Trophoblast cell (in vitro differentiated cells and primary cell): ENCODE results near the gene SRSF5.

Experiments
- DNase-seq, 2 donors: peaks; one replicate each; pipeline ENCODE4 v3.0.0-alpha.2; 2016
- H2AFZ ChIP-seq: 2 replicates; pipeline ENCODE4 v1.6.1; 2013; ENCODE audit warnings: low read length, moderate library complexity, mild to moderate bottlenecking; ENCODE audit not compliant: insufficient read depth, poor library complexity
- H2AK5ac ChIP-seq: 2 replicates; pipeline ENCODE4 v1.6.1; 2013; ENCODE audit warnings: mild to moderate bottlenecking, low read length
- H2BK120ac ChIP-seq: 2 replicates; pipeline ENCODE4 v1.6.1; 2013; ENCODE audit warnings: low read length, mild to moderate bottlenecking, moderate library complexity; ENCODE audit not compliant: insufficient read depth, poor library complexity
- H2BK12ac ChIP-seq: 2 replicates; pipeline ENCODE4 v1.6.1; 2013; ENCODE audit warnings: mild to moderate bottlenecking, low read length, moderate library complexity
- H2BK5ac ChIP-seq: 2 replicates; pipeline ENCODE4 v1.6.1; 2013; ENCODE audit warnings: low read length, low read depth, moderate library complexity, mild to moderate bottlenecking; ENCODE audit not compliant: poor library complexity
- H3K14ac ChIP-seq: 2 replicates; pipeline ENCODE4 v1.6.1; 2013; ENCODE audit warnings: mild to moderate bottlenecking, low read length
- H3K18ac ChIP-seq: 2 replicates; pipeline ENCODE4 v1.6.1; 2013; ENCODE audit warnings: mild to moderate bottlenecking, low read length
- H3K23ac ChIP-seq: 2 replicates; pipeline ENCODE4 v1.6.1; 2013; ENCODE audit warnings: low read length
- H3K27ac ChIP-seq: 2 replicates; pipeline ENCODE4 v1.5.1; 2013; ENCODE audit warnings: low read depth, mild to moderate bottlenecking, inconsistent platforms, low read length, moderate library complexity
- H3K27me3 ChIP-seq: 2 replicates; pipeline ENCODE4 v1.6.1; 2013; ENCODE audit warnings: inconsistent platforms, mild to moderate bottlenecking, low read length, moderate library complexity; ENCODE audit not compliant: insufficient read depth
- H3K36me3 ChIP-seq, 2 experiments: 1 replicate in 1 of 2; 2 replicates in 1 of 2; pipeline ENCODE4 v1.6.1; 2013; ENCODE audit warnings: low read length in 2 of 2, mild to moderate bottlenecking in 2 of 2, moderate library complexity in 1 of 2; ENCODE audit not compliant: insufficient read depth in 2 of 2, control insufficient read depth in 1 of 2
- H3K4ac ChIP-seq: 2 replicates; pipeline ENCODE4 v1.6.1; 2013; ENCODE audit warnings: low read depth, mild to moderate bottlenecking, low read length, moderate library complexity
- H3K4me1 ChIP-seq, 2 experiments: 1 replicate in 1 of 2; 2 replicates in 1 of 2; pipeline ENCODE4 v1.6.1; 2013; ENCODE audit warnings: low read length in 2 of 2, mild to moderate bottlenecking in 2 of 2, moderate library complexity in 1 of 2; ENCODE audit not compliant: insufficient read depth in 2 of 2, control insufficient read depth in 1 of 2
- H3K4me2 ChIP-seq: 2 replicates; pipeline ENCODE4 v1.6.1; 2013; ENCODE audit warnings: inconsistent platforms, mild to moderate bottlenecking, low read length, moderate library complexity
- H3K4me3 ChIP-seq: 2 replicates; pipeline ENCODE4 v1.5.1; 2013; ENCODE audit warnings: mild to moderate bottlenecking, low read depth, low read length, inconsistent platforms
- H3K79me1 ChIP-seq: one replicate; pipeline ENCODE4 v1.6.1; 2013; ENCODE audit warnings: low read length
- H3K79me2 ChIP-seq: 2 replicates; pipeline ENCODE4 v1.6.1; 2013; ENCODE audit warnings: low read length, mild to moderate bottlenecking; ENCODE audit not compliant: control insufficient read depth, insufficient read depth, poor library complexity
- H3K9ac ChIP-seq: 2 replicates; pipeline ENCODE4 v1.6.1; 2013; ENCODE audit warnings: mild to moderate bottlenecking, low read length
- H3K9me3 ChIP-seq: 2 replicates; pipeline ENCODE4 v1.6.1; 2013; ENCODE audit warnings: low read depth, mild to moderate bottlenecking, control low read depth, inconsistent platforms, low read length; ENCODE audit not compliant: insufficient read depth
- H4K12ac ChIP-seq: 2 replicates; pipeline ENCODE4 v1.6.1; 2013; ENCODE audit warnings: low read depth, mild to moderate bottlenecking, low read length, moderate library complexity
- H4K8ac ChIP-seq: 2 replicates; pipeline ENCODE4 v1.6.1; 2013; ENCODE audit warnings: low read depth, mild to moderate bottlenecking, low read length, moderate library complexity
- H4K91ac ChIP-seq: one replicate; pipeline ENCODE4 v1.6.1; 2013; ENCODE audit warnings: low read depth, mild to moderate bottlenecking, low read length, moderate library complexity
- WGBS: extraction: QIAGEN DNeasy Blood & Tissue Kit; methylation state at CpG from one replicate; pipeline ENCODE4 v1.1.7; 2013; ENCODE audit warnings: missing lambda C conversion rate; ENCODE audit not compliant: insufficient read length, insufficient coverage; ENCODE audit errors: extremely low coverage; 5-methylcytosine and 5-hydroxymethylcytosine counted together

The SRSF5 gene

GRCh38 chr14:69769623-69770022 lies 2.7 kb downstream of the SRSF5 start:
- Histone ChIP-seq H4K91ac (no peak overlapping the region), H2AFZ (no peak overlapping the region), H3K4me1 (peaks cover 0 to 10% of the 10 kb centered on the region in 2 experiments), H3K23ac (no peak overlapping the region), H3K36me3 (peaks cover 24 to 46% of the 10 kb centered on the region in 2 experiments), H3K79me2 (peaks cover 9% of the 10 kb centered on the region), H3K27ac (no peak overlapping the region), H2BK120ac (no peak overlapping the region), H2AK5ac (no peak overlapping the region), H3K9ac (no peak overlapping the region), H3K4me3 (no peak overlapping the region), H3K4me2 (no peak overlapping the region), H4K12ac (no peak overlapping the region), H3K4ac (peak overlapping the region; percentile 13), H4K8ac (no peak overlapping the region), H3K27me3 (no peaks in the 10 kb centered on the region), H3K9me3 (no peaks in the 10 kb centered on the region), H3K79me1 (peaks cover 12% of the 10 kb centered on the region), H2BK12ac (no peak overlapping the region), H2BK5ac (no peak overlapping the region), H3K18ac (no peak overlapping the region), H3K14ac (no peak overlapping the region)
- WGBS: no CpG with 5 or more reads among the region's 22 CpGs
- DNase-seq: peak in 1 of 2 donors; percentile 35

DNA sequence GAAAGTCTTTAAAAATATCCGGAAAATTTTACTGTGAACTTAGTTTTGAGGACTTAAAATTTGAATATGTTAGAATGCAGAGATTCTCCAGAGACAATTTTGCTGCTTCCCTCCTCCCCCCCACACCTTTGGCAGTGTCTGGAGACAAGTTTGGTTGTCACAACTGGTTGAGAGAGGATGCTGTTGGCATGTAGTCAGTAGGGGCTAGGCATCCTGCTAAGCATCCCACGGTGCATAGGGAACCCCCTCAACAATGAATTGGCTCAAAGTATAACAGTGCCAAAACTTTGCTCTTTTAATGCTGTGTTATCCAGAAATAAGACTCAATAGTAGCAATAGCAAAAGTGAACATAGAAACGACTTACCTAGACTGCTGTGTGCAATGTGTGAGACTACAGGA lies 3.6 kb downstream of the SRSF5 start:
- Histone ChIP-seq H2AK5ac (no peak overlapping the region), H4K12ac (peak overlapping the region; percentile 56), H3K79me2 (peaks cover 9% of the 10 kb centered on the region), H3K79me1 (peaks cover 12% of the 10 kb centered on the region), H3K4me2 (peak overlapping the region; percentile 49), H2BK120ac (no peak overlapping the region), H3K27me3 (no peaks in the 10 kb centered on the region), H2BK5ac (no peak overlapping the region), H3K9ac (no peak overlapping the region), H4K8ac (no peak overlapping the region), H2AFZ (no peak overlapping the region), H3K4me3 (peak overlapping the region; percentile 53), H3K9me3 (no peaks in the 10 kb centered on the region), H3K27ac (no peak overlapping the region), H3K23ac (no peak overlapping the region), H3K4ac (no peak overlapping the region), H3K18ac (no peak overlapping the region), H2BK12ac (no peak overlapping the region), H3K36me3 (peaks cover 24 to 48% of the 10 kb centered on the region in 2 experiments), H3K4me1 (peaks cover 0 to 10% of the 10 kb centered on the region in 2 experiments), H3K14ac (no peak overlapping the region), H4K91ac (no peak overlapping the region)
- WGBS: no CpG with 5 or more reads among the region's 3 CpGs
- DNase-seq: no peak

DNA sequence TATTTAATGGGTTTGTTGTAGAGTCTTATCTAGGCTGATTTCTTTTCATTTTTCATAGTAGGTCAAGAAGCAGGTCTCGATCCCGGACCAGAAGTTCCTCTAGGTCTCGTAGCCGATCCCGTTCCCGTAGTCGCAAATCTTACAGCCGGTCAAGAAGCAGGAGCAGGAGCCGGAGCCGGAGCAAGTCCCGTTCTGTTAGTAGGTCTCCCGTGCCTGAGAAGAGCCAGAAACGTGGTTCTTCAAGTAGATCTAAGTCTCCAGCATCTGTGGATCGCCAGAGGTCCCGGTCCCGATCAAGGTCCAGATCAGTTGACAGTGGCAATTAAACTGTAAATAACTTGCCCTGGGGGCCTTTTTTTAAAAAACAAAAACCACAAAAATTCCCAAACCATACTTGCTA lies 4.2 kb downstream of the SRSF5 start:
- H4K91ac ChIP-seq: no peak overlapping the region
- no peak overlapping the region for H2AK5ac ChIP-seq
- no peak overlapping the region for H2BK5ac ChIP-seq
- no peak overlapping the region for H3K9ac ChIP-seq
- no peak overlapping the region for H4K8ac ChIP-seq
- no peak overlapping the region for H3K14ac ChIP-seq
- peak in 1 of 2 donors; percentile 47 for DNase-seq
- no peak overlapping the region for H4K12ac ChIP-seq
- peaks cover 0 to 10% of the 10 kb centered on the region in 2 experiments for H3K4me1 ChIP-seq
- H3K23ac ChIP-seq: no peak overlapping the region
- no peak overlapping the region for H3K4me2 ChIP-seq
- no peaks in the 10 kb centered on the region for H3K9me3 ChIP-seq
- no peak overlapping the region for H2AFZ ChIP-seq
- peaks cover 9% of the 10 kb centered on the region for H3K79me2 ChIP-seq
- peaks cover 12% of the 10 kb centered on the region for H3K79me1 ChIP-seq
- no peak overlapping the region for H3K4me3 ChIP-seq
- H3K27ac ChIP-seq: no peak overlapping the region
- H3K4ac ChIP-seq: no peak overlapping the region
- no peak overlapping the region for H3K18ac ChIP-seq
- H2BK120ac ChIP-seq: no peak overlapping the region
- peaks cover 26 to 52% of the 10 kb centered on the region in 2 experiments for H3K36me3 ChIP-seq
- no CpG with 5 or more reads among the region's 16 CpGs for WGBS
- no peaks in the 10 kb centered on the region for H3K27me3 ChIP-seq
- H2BK12ac ChIP-seq: no peak overlapping the region

- no peak overlapping the region for H2AK5ac ChIP-seq
- no peak overlapping the region for H2BK120ac ChIP-seq
- peaks cover 5% of the 10 kb centered on the region for H3K79me2 ChIP-seq
- H3K36me3 ChIP-seq: peaks cover 27 to 52% of the 10 kb centered on the region in 2 experiments
- H3K4me1 ChIP-seq: peaks cover 0 to 8% of the 10 kb centered on the region in 2 experiments
- H3K18ac ChIP-seq: no peak overlapping the region
- no peak overlapping the region for H3K23ac ChIP-seq
- H4K12ac ChIP-seq: no peak overlapping the region
- H3K79me1 ChIP-seq: peaks cover 3% of the 10 kb centered on the region
- H3K14ac ChIP-seq: no peak overlapping the region
- H3K27me3 ChIP-seq: no peaks in the 10 kb centered on the region
- H2BK12ac ChIP-seq: no peak overlapping the region
- no peaks in the 10 kb centered on the region for H3K9me3 ChIP-seq
- peak in 1 of 2 donors; percentile 29 for DNase-seq
- H4K8ac ChIP-seq: no peak overlapping the region
- no CpG with 5 or more reads among the region's 11 CpGs for WGBS
- no peak overlapping the region for H4K91ac ChIP-seq
- no peak overlapping the region for H3K27ac ChIP-seq
- no peak overlapping the region for H2BK5ac ChIP-seq
- H3K9ac ChIP-seq: no peak overlapping the region
- H3K4ac ChIP-seq: no peak overlapping the region
- no peak overlapping the region for H3K4me3 ChIP-seq
- H3K4me2 ChIP-seq: no peak overlapping the region
- H2AFZ ChIP-seq: no peak overlapping the region
Observed at GRCh38 chr14:69772082-69773017, 5.4 kb downstream of the SRSF5 start.
